CD4-positive, alpha-beta T cell treated with Interferon alpha-2 for 1 hour (primary cell): ENCODE data around the gene SELENOO.
"Not testable (repeated sequence)": the region's sequence is repeated elsewhere in the genome, so short reads cannot be mapped to it uniquely, and the experiment has no call there.

ENCODE experiments used
- DNase-seq, 2 donors: peaks; one replicate each; pipeline ENCODE4 v3.0.0-alpha.2; 2020 to 2022

The SELENOO gene

GRCh38 chr22:50200461-50201190 is at the start of gene SELENOO:
Gene SELENOO (plus strand): TSS chr22:50201011. CDS start chr22:50201037, 26 bp downstream.
- peak; percentile 90 to 94 for DNase-seq

GRCh38 chr22:50151571-50152537 is 49.0 kb upstream of the SELENOO start:
- DNase-seq: no peak

GRCh38 chr22:50153056-50153755 is 47.6 kb upstream of the SELENOO start:
- DNase-seq: no peak

GRCh38 chr22:50153756-50154140 is 47.1 kb upstream of the SELENOO start:
- no peak for DNase-seq

- no peak for DNase-seq
Measured at GRCh38 chr22:50157709-50158375, 43.0 kb upstream of the SELENOO start.

- DNase-seq: no peak
Measured at GRCh38 chr22:50160947-50161346, 39.9 kb upstream of the SELENOO start.

- DNase-seq: no peak
Measured at GRCh38 chr22:50161508-50162390, 39.1 kb upstream of the SELENOO start.

GRCh38 chr22:50162391-50162956 is 38.3 kb upstream of the SELENOO start:
- no peak for DNase-seq

- no peak for DNase-seq
Measured at GRCh38 chr22:50165436-50166123, 35.2 kb upstream of the SELENOO start.

- no peak for DNase-seq
Measured at GRCh38 chr22:50167689-50168489, 32.9 kb upstream of the SELENOO start.

GRCh38 chr22:50168490-50169180 is 32.2 kb upstream of the SELENOO start:
- not testable (repeated sequence) for DNase-seq

- no peak for DNase-seq
Measured at GRCh38 chr22:50169181-50169759, 31.5 kb upstream of the SELENOO start.

GRCh38 chr22:50169774-50170341 is 31.0 kb upstream of the SELENOO start:
- peak; percentile 30 to 38 for DNase-seq

- no peak for DNase-seq
Measured at GRCh38 chr22:50170453-50171318, 30.1 kb upstream of the SELENOO start, which contains the start of gene PANX2. Gene PANX2 (plus strand): TSS chr22:50170731. CDS start chr22:50170731, 0 bp downstream.

- DNase-seq: no peak
Measured at GRCh38 chr22:50171319-50171964, 29.4 kb upstream of the SELENOO start.

- DNase-seq: no peak
Measured at GRCh38 chr22:50171965-50172421, 28.8 kb upstream of the SELENOO start.
